ENCODE measurements around the gene DOCK9. TPM values are rescaled to one million over a fixed set of nuclear protein-coding genes. Genes with fewer than 3 reads are reported as not detected.

Gene DOCK9
- total and polyA plus RNA-seq, 2 experiments from 2014 or later: 16.4 to 38.9 TPM

GRCh38 chr13:98771838-98772611 lies 205.8 kb downstream of the DOCK9 start:
- Histone ChIP-seq H3K4me3 (no peak overlapping the region), H3K4me2 (no peak overlapping the region), H3K9me2 (replicated peaks; ENCODE audit: insufficient read depth) (no peaks in the 10 kb centered on the region), H4K20me1 (ENCODE audit: insufficient read depth, poor library complexity, severe bottlenecking) (no peaks in the 10 kb centered on the region), H3K4me1 (ENCODE audit: insufficient read depth) (peaks cover 9% of the 10 kb centered on the region), H3K79me2 (no peaks in the 10 kb centered on the region), H3K9me3 (ENCODE audit: low read depth) (no peaks in the 10 kb centered on the region), H2AFZ (no peak overlapping the region), H3K36me3 (replicated peaks; ENCODE audit: insufficient read depth, low read depth) (no peaks in the 10 kb centered on the region), H3K27ac (peak overlapping the region; percentile 27), H3K27me3 (no peaks in the 10 kb centered on the region)
- WGBS (ENCODE audit: low lambda C conversion rate, missing lambda C conversion rate): 83% methylated on average over 16 of the region's 16 CpGs
- DNase-seq (ENCODE audit: low spot score): no peak
- TF ChIP-seq EZH2phosphoT487 (IDR thresholded peaks at IDR 0.05; ENCODE audit: low read depth, severe bottlenecking, unreplicated experiment) (no peak), EZH2 (IDR thresholded peaks at IDR 0.05; ENCODE audit: borderline replicate concordance) (no peak), CTCF (IDR thresholded peaks at IDR 0.05; ENCODE audit: poor library complexity) (no peak)

- Histone ChIP-seq H3K27me3 (no peaks in the 10 kb centered on the region), H3K9me3 (ENCODE audit: low read depth) (no peaks in the 10 kb centered on the region), H3K4me3 (no peak overlapping the region), H3K36me3 (replicated peaks; ENCODE audit: insufficient read depth, low read depth) (no peaks in the 10 kb centered on the region), H2AFZ (no peak overlapping the region), H3K27ac (no peak overlapping the region), H3K9me2 (replicated peaks; ENCODE audit: insufficient read depth) (no peaks in the 10 kb centered on the region), H4K20me1 (ENCODE audit: insufficient read depth, poor library complexity, severe bottlenecking) (no peaks in the 10 kb centered on the region), H3K79me2 (no peaks in the 10 kb centered on the region), H3K4me1 (ENCODE audit: insufficient read depth) (peaks cover 12% of the 10 kb centered on the region), H3K4me2 (no peak overlapping the region)
- WGBS (ENCODE audit: low lambda C conversion rate, missing lambda C conversion rate): 91% methylated on average over 7 of the region's 7 CpGs
- TF ChIP-seq EZH2 (IDR thresholded peaks at IDR 0.05; ENCODE audit: borderline replicate concordance): no peak
- no peak for TF ChIP-seq EZH2phosphoT487 (IDR thresholded peaks at IDR 0.05; ENCODE audit: low read depth, severe bottlenecking, unreplicated experiment)
- no peak for TF ChIP-seq CTCF (IDR thresholded peaks at IDR 0.05; ENCODE audit: poor library complexity)
- DNase-seq (ENCODE audit: low spot score): no peak
Measured at GRCh38 chr13:98769736-98770135, 208.1 kb downstream of the DOCK9 start.

GRCh38 chr13:98768522-98768921 lies 209.3 kb downstream of the DOCK9 start:
- TF ChIP-seq CTCF (IDR thresholded peaks at IDR 0.05; ENCODE audit: poor library complexity) (no peak), EZH2 (IDR thresholded peaks at IDR 0.05; ENCODE audit: borderline replicate concordance) (no peak), EZH2phosphoT487 (IDR thresholded peaks at IDR 0.05; ENCODE audit: low read depth, severe bottlenecking, unreplicated experiment) (no peak)
- Histone ChIP-seq H3K9me2 (replicated peaks; ENCODE audit: insufficient read depth) (no peaks in the 10 kb centered on the region), H3K4me3 (no peak overlapping the region), H4K20me1 (ENCODE audit: insufficient read depth, poor library complexity, severe bottlenecking) (no peaks in the 10 kb centered on the region), H3K4me1 (ENCODE audit: insufficient read depth) (peaks cover 12% of the 10 kb centered on the region), H2AFZ (no peak overlapping the region), H3K9me3 (ENCODE audit: low read depth) (no peaks in the 10 kb centered on the region), H3K27ac (no peak overlapping the region), H3K4me2 (no peak overlapping the region), H3K27me3 (no peaks in the 10 kb centered on the region), H3K79me2 (no peaks in the 10 kb centered on the region), H3K36me3 (replicated peaks; ENCODE audit: insufficient read depth, low read depth) (no peaks in the 10 kb centered on the region)
- 92% methylated on average over 4 of the region's 4 CpGs for WGBS (ENCODE audit: low lambda C conversion rate, missing lambda C conversion rate)
- DNase-seq (ENCODE audit: low spot score): no peak

All from hepatocyte (in vitro differentiated cells).